ENCODE results near the gene PLS1.

Gene PLS1

GRCh38 chr3:142716102-142716501 lies 119.9 kb downstream of the PLS1 start:
- no peak for DNase-seq (ENCODE audit: low read depth)
- no peak for TF ChIP-seq CTCF (conservative IDR thresholded peaks at IDR 0.05; ENCODE audit: low read depth, low read length)
- no peak overlapping the region for H3K4me3 ChIP-seq (ENCODE audit: low read length)

- peak overlapping the region; percentile 65 for H3K4me3 ChIP-seq (ENCODE audit: low read length)
- no peak for DNase-seq (ENCODE audit: low read depth)
- no peak for TF ChIP-seq CTCF (conservative IDR thresholded peaks at IDR 0.05; ENCODE audit: low read depth, low read length)
Measured at GRCh38 chr3:142723665-142723967, 127.4 kb downstream of the PLS1 start.

- H3K4me3 ChIP-seq (ENCODE audit: low read length), result peak within 1 kb of the TSS; percentile 65
- DNase-seq (ENCODE audit: low read depth), result no peak
- TF ChIP-seq CTCF (conservative IDR thresholded peaks at IDR 0.05; ENCODE audit: low read depth, low read length), result no peak
Measured at GRCh38 chr3:142723968-142724681, 127.9 kb downstream of the PLS1 start, which contains the start of gene TRPC1. TSS of gene TRPC1 (plus strand) at chr3:142724034. CDS start at chr3:142724560, 526 bp downstream.

- no peak for DNase-seq (ENCODE audit: low read depth)
- H3K4me3 ChIP-seq (ENCODE audit: low read length), result peak overlapping the region; percentile 65
- TF ChIP-seq CTCF (conservative IDR thresholded peaks at IDR 0.05; ENCODE audit: low read depth, low read length), result no peak
Measured at GRCh38 chr3:142724682-142725356, 128.6 kb downstream of the PLS1 start.

GRCh38 chr3:142725357-142725739 lies 129.2 kb downstream of the PLS1 start:
- no peak for DNase-seq (ENCODE audit: low read depth)
- no peak for TF ChIP-seq CTCF (conservative IDR thresholded peaks at IDR 0.05; ENCODE audit: low read depth, low read length)
- peak overlapping the region; percentile 65 for H3K4me3 ChIP-seq (ENCODE audit: low read length)

- no peak for DNase-seq (ENCODE audit: low read depth)
- no peak for TF ChIP-seq CTCF (conservative IDR thresholded peaks at IDR 0.05; ENCODE audit: low read depth, low read length)
- H3K4me3 ChIP-seq (ENCODE audit: low read length), result no peak overlapping the region
Measured at GRCh38 chr3:142726017-142726416, 129.8 kb downstream of the PLS1 start.

GRCh38 chr3:142732066-142732465 lies 135.9 kb downstream of the PLS1 start:
- no peak overlapping the region for H3K4me3 ChIP-seq (ENCODE audit: low read length)
- no peak for DNase-seq (ENCODE audit: low read depth)
- no peak for TF ChIP-seq CTCF (conservative IDR thresholded peaks at IDR 0.05; ENCODE audit: low read depth, low read length)

Data from retinal pigment epithelial cell (primary cell).